HG03159 (cell line): ENCODE results near the gene XKR8.

Experiments
- ATAC-seq: cut with Tn5 transposase; IDR thresholded peaks from one replicate; pipeline ENCODE4 v1.9.1; 2021; ENCODE audit warnings: mild to moderate bottlenecking, moderate library complexity; ENCODE audit not compliant: unreplicated experiment

XKR8 gene

DNA sequence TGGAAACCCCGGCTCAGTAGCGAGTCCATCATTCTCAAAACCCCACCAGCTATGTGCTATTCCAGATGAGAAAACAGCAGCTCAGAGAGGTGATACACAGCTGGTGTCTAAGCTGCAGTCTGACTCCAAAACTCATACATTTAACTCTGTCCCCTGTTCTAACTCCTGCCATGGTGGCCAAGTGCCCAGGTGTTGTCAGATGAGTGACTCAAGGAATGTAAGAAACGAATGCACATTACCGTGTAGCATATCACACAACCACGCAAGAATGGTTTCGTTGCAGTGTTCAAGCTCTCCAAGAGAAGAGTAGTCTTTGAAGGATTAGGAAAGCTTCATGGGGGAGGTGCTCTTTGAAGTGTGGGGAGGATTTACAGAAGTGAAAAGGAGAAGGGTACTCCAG, 4.7 kb upstream of the XKR8 start:
- ATAC-seq, result no peak

DNA sequence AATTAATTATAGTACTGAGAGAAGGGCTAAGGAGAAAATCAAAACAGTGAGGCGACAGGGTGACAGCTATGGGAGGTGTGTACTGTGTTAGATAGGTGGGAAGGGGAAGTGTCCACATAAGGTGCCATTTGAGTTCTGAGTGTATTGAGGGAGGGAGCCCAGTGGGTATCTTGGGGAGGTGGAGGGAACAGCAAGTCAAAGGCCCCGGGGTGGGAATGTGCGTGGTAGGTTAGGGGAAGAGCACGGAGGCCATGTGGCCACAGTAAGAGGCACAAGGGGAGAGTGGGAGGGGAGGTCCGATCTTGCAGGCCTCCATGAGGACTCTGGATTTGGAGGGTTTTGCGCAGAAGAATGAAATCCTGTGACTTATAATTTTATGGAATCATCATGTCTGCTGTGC, 3.0 kb upstream of the XKR8 start:
- ATAC-seq, result no peak

DNA sequence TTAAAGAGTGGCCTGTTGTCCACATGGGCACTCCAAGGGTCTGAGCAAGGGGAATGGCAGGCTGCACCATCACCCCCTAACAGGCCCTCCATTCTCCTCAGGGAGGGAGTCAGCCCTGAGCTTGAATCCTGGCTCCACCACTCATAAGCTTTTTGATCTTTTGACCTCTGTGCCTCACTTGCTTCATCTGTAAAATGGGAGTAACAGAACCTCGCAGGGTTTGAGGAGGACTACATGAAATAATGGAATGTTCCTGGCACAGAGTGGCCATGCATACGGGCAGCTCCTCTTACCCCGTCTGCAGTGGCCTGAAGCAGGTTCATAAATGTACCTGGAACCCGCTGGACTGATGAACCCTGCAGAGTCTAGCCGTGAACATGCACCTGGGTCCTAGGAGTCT, 2.1 kb upstream of the XKR8 start:
- ATAC-seq, result no peak

DNA sequence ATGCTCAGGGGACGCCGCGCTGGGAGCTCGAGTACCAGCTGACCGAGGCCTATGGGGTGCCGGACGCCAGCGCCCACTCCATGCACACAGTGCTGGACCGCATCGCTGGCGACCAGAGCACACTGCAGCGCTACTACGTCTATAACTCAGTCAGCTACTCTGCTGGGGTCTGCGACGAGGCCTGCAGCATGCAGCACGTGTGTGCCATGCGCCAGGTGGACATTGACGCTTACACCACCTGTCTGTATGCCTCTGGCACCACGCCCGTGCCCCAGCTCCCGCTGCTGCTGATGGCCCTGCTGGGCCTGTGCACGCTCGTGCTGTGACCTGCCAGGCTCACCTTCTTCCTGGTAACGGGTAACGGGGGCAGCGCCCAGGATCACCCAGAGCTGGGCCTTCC, 1.3 kb upstream of the XKR8 start:
- ATAC-seq, result no peak

DNA sequence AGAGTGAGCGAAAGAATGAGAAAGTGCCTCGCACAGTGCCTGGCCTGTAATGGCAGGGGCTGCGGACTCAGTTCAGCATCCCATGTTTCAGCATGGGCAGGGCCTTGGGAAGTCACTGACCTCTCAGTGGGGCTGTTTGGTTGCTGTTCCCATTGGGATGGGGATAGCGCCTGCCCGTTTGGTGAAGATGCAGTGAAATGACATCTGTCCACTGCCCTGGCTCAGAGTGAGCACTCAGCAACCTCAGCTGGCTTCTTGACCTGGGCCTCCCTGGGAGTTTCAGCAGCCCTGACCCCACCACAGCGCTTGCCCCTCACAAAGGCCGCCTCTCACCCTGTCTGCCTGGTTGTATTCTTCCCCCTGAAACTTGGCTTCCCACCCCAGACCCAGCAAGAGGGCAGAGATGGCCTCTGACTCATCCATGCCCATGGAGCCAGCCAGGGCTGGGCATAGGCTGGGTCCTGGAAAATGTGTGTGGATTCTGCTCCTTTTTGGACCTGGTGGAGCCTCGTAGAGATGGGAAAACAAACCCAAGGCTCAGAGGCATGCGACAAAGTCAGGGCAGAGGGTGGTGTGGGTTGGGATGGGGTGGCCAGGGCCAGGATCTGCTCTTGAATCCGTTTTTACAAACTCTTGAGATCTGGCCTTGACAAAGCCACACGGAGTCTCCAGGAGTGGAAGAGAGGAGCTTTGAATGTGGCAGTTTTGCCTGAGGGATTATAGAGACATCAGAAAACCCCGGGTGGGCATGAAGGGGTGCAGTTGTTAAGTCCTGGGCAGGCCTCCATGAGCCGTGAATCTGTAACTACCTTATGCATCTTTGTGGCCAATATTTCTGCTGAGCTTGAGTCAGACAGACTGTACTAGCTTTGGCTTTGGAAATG, 1.2 kb downstream of the XKR8 start:
- no peak for ATAC-seq

DNA sequence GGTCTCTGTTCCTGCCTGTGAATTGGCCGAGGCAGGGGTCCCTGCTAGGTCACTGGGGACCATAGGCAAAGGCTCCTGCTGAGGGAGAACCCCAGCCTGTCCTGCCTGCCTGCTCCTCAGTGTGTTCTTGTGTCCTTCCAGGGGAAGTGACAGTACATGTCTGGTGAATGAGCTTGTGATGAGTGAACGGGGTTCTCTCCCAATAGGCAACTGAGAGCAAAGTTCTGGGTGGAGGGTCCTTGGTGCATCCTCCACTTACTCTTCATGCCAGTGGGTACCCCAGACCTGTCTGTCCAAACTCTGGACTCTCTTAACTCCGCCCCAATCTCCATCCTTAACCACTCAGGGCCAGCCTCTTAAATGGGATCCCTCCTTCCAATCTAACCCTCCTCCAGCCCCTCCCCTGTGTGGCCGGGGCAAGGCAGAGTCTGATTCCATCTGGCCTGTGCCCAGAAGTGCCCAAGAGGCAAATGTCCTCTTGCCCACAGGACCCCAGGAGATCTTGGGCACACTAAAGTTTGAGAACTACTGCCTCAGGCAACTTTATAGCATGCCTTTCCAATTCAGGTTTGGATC, 2.0 kb downstream of the XKR8 start:
- no peak for ATAC-seq

DNA sequence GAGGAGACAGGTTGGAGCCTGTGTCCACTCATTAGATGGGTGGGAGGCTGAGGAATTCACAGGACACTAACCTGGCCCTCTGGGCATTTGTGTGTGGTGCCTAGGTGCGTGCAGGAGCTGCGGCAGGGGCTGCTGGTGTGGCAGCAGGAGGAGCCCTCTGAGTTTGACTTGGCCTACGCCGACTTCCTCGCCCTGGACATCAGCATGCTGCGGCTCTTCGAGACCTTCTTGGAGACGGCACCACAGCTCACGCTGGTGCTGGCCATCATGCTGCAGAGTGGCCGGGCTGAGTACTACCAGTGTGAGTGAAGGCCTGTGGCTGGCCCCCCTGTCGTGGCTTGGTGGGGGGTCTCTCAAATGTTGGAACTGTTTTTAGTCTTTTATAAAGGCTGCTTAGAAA, 3.6 kb downstream of the XKR8 start:
- no peak for ATAC-seq

DNA sequence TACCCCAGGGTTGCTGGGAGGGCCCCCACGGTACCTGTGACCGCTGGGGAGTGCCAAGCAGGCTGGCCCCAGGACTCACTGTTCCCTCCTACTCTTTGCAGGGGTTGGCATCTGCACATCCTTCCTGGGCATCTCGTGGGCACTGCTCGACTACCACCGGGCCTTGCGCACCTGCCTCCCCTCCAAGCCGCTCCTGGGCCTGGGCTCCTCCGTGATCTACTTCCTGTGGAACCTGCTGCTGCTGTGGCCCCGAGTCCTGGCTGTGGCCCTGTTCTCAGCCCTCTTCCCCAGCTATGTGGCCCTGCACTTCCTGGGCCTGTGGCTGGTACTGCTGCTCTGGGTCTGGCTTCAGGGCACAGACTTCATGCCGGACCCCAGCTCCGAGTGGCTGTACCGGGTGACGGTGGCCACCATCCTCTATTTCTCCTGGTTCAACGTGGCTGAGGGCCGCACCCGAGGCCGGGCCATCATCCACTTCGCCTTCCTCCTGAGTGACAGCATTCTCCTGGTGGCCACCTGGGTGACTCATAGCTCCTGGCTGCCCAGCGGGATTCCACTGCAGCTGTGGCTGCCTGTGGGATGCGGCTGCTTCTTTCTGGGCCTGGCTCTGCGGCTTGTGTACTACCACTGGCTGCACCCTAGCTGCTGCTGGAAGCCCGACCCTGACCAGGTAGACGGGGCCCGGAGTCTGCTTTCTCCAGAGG, 6.8 kb downstream of the XKR8 start:
- ATAC-seq, result no peak

DNA sequence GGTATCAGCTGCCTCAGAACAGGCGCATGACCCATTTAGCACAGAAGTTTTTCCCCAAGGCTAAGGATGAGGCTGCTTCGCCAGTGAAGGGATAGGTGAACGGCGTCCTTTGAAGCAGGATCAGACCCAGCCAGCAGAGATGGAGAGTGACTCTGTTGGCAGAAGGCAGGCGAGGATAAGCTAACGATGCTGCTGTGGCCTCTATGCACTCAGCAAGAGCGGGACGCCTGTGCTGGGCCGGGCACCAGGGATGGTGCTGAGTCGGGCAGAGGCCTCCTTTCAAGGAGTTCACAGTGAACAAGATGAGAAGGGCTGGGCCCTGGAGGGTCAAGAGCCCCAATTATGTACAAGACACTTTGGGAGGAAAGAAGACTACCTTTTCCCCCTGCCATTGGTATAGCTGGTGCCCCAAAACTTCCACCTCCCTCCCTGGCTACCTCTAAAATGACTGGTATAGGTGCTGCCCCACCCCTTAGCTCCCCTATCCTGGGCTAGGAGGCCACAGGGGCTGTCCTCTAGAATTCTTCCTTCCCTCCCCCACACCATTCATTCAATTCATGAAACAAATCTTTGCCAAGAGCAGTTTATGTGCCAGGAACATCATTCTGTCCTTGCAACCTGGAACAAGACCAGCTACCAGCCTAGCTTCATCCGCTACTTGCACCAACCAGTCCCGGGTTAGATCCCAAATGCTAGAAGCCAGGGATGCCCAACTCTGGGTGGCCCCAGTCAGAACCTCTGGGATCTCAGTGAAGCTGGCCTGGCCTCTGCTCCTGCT, 7.5 kb downstream of the XKR8 start:
- ATAC-seq, result no peak

DNA sequence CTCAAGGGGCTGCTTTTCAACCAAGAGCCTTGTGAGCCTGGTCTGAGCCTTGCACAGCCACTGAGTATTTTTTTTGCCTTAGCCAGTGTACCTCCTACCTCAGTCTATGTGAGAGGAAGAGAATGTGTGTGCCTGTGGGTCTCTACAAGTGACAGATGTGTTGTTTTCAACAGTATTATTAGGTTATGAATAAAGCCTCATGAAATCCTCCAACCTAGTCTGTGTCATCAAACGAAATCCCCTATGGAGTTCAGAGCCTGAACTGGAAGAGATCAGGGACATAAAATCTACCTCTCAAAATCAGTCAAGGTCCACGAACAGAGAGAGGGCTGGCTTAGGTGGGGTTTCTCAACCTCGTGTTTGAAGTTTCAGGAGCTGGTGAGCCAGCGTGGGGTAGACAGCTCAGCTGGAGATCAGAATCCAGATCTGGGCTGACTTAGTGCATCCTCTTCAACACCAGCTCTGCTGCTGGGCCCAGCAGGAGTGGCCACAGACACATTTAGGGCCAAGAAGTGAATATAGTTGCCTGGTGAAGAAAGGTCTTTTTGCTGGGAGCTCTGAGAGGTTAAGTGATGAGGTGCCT, 8.2 kb downstream of the XKR8 start:
- ATAC-seq, result no peak

DNA sequence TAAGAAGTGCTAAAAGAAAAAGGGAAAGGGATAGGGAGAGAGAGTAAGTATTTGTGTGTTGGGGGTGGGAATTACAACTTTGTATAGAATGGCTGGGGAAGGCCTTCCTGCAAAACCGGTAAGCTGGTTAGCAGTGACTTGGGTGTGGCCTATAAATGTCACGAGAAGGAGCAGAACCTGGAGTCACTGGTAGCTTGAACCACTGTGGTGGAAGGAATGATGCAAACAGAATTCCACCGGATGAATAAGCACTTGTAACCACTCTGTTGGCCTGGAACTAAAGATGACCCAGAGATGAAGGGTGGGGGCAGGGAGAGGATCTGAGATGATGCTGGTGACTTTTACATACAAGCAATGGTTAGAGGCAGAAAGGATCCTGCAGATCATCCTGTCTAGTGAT, 8.9 kb downstream of the XKR8 start:
- ATAC-seq, result no peak

DNA sequence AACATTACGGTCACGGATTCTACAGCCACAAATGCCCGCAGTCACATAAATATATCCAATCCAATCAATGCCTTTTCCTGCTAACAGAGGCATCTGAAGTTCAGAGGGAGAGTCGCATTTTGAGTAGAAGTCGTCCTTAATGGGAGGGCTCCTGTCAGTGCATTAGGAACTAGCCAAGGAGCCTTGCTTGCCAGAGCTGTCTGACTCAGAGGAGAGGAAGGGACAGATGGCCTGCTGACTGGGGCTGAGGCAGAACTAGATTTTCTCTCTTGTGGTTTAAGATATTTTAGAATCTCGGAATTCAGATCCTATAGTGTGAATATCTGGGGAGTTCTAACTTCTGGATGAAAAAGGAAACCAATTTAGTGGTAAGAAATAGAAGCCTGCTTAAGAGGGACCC, 10.6 kb downstream of the XKR8 start:
- ATAC-seq, result no peak

DNA sequence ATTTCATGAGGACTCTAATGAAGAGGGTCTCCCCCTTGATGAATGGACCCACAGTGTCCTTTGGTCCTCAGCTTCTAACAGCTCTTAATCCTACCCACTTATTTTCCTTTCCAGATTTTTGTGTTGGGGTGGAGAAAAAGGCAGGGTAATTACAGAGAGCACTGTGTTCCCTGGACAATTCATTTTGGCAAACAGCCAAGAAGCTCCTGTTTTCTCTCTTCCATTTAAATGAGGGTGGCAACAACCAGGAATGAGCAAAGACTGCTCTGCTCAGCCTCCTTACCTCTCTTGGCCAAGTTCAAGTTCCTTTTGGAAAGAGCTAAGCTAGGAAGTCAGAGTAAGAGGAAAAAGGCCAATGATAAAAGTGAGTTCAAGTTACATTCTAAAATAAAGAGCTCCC, 11.9 kb downstream of the XKR8 start:
- no peak for ATAC-seq

DNA sequence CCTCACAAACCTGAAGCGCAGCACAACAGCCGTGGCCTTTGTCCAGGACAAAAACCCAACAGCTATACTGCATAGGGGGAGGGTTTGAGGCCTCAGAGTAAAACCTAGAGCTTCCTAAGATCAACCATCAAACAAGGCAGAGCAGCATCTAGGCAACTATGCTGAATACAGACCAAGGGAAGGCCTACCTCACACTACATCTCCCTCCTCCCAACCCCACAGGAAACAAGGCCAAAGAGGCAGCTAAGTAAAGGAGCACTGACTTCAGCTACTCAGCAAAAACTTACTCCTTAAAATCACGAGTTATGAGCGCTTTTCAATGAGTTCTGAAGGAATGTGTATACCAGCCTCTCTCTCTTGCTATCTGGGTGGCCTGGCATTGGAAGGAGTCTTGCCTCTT, 12.4 kb downstream of the XKR8 start:
- ATAC-seq, result no peak

DNA sequence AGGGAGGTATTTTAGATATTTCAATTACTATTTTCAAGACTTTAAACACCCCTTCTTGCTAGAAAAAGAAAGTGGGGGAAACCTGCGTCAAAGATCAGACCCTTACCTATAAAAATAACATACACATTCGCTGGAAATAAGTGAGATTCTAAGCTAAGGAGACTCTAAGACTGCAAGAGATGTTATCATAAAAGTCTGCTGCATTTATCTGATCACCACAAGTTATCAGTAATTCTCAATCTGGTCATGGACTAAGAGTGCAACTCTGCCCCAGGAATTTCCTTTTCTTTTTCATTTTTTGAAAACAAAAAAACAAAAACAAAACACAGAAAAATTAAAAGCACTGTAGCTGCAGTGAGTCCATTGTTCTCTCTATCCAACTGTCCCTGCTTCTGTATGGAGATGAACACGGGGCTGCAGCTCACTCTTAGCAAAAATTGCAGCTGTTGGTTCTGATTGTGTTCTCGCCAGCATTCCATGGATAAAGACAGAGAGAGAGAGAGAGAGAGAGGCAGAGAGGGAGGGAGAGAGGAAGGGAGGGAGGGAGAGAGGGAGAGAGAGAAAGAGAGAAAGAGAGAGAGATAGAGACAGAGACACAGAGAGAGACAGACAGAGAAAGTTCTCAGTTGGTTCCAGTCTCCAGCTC, 14.1 kb downstream of the XKR8 start:
- no peak for ATAC-seq

DNA sequence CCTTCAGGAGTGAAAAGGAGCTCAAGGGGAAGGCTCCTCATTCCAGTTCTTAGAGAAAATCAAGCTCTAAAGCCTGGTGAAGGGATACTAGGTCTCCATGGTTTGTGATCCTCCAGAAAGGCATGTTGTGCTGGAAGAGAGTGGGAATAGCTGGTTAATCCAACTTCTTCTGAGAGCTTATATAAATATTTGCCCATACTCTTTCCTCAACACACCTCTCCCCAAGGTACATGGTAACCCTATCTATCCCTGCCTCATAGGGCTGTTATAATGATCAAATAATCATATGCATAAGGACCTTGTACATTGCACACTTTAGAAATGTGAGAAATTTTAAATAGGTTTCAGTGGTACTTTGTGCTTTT, 14.6 kb downstream of the XKR8 start:
- ATAC-seq, result no peak

DNA sequence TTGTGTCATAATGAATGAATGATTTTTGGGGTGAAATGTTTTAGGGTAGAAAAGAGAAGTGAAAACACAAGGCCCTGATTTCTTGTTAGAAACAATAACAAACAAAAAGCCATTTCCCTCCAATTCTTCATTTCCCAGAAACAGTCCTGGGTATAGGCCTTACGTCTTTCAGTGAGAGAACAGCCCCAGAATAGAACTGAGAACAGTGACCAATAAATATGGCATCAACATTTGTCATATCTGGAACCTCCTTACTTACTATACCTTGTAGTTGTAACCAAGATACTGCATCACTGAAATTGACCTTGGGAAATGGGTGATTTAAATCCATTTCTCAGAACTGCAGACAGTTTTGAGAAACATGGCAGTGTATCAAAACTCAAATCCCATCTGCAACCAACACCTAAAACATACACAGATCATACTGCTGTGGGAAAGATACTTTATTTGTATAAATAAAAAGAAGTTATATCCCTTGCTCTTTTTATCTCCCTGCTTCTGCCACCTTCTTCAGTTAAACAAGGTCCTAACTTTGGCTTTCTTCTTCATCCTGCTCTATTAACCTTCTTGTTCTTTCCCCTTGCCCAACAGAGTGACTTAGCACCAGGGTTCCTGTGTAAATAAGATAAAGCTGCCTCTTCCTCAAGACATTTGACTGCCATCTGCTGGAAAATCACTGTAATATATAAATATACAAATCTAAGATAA, 19.5 kb downstream of the XKR8 start:
- ATAC-seq, result no peak

DNA sequence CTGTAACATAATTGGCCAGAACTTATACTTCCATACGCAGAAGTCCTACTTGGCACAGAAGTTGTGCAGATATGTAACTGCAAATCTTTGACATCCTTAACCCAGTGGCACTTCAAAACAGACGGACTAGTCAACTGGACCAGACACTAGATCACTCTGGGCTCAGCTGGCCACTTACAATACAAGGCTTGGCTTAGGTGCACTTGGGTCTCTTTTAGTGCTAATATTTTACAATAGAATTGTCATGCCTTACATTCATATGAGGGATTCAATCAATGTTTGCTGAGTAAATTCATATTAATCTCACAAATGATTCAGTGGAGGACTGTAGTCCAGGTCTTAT, 20.1 kb downstream of the XKR8 start:
- no peak for ATAC-seq

DNA sequence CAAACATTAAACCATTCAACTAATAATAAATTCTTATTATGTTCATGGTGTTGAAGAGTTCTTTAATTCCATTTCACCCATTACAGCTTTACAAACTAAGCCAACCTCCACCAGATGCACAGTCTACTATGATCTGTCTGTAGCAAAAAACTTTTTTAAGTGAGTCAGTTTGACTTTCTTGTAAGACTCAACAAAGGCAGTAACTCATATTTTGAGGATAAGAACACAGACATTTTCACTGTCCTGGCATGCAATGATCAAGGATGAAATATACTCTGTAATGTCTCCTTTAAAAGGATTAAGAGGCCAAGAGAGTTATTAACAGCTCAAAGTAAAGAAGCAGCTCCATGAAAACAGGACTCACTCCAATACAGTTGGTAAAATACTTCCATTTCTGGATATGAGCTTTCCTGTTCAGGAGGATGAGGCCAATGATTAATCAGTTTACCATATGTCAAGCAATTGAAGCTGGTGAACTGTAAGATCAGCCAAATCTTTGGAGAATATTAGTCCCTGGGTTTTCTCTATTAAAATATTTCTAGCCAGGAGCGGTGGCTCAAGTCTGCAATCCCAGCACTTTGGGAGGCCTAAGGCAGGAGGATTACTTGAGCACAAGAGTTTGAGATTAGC, 20.6 kb downstream of the XKR8 start:
- no peak for ATAC-seq

DNA sequence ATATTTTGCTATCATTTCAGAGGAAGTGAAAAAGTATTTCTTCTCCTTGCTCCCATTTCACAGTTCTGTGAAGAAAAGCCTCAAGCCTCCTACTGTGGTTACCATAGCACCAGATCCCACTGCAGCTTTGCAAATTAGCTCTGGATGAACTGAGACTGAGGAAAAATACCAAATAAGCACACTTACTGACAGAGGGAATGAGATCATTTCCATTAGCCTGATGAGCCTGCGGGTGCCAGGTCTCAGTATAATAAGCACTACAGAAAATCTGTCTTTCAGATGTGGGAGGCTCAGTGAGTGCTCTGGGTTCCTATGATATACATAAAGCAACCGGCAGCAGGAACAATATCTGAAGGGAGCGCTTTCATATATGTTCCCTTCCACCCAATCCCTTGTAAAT, 21.4 kb downstream of the XKR8 start:
- no peak for ATAC-seq
